Subcutaneous adipose tissue (tissue), 4 donors: ENCODE measurements around the gene HNRNPAB. TPM values are rescaled to one million over a fixed set of nuclear protein-coding genes. Genes with fewer than 3 reads are reported as not detected.

Source experiments
- CTCF ChIP-seq: fragments of 450-650 bp; IDR thresholded peaks from one replicate; pipeline ENCODE4 v1.5.1; 2016; ENCODE audit warnings: low read depth, mild to moderate bottlenecking, control low read depth, antibody characterized with exemption, moderate library complexity
- total RNA-seq, 4 donors: library from RNA; depleted of rRNA; stranded (reverse); fragments of >200 nt; gene quantifications; one replicate each; pipeline ENCODE4 v1.1.0, GENCODE V29; 2016

Gene HNRNPAB
- total RNA-seq, 4 donors from 2014 or later, result 52.0 to 108 (median 63.8) TPM

- no peak for TF ChIP-seq CTCF
Observed at GRCh38 chr5:178209334-178210072, 5.2 kb downstream of the HNRNPAB start.

GRCh38 chr5:178210073-178210535 is 5.8 kb downstream of the HNRNPAB start:
- TF ChIP-seq CTCF, result no peak

- no peak for TF ChIP-seq CTCF
Observed at GRCh38 chr5:178210686-178211085, 6.4 kb downstream of the HNRNPAB start.

- TF ChIP-seq CTCF, result no peak
Observed at GRCh38 chr5:178211095-178212048, 7.0 kb downstream of the HNRNPAB start.

GRCh38 chr5:178212241-178213002 is 8.1 kb downstream of the HNRNPAB start:
- TF ChIP-seq CTCF, result no peak

GRCh38 chr5:178213003-178213461 is 8.7 kb downstream of the HNRNPAB start:
- TF ChIP-seq CTCF, result no peak
